Kasumi-1 (cell line): ENCODE measurements around the gene RNU6-9.
A peak's percentile ranks its signal among the peaks of the same experiment; 100 is the strongest.
"Not testable (repeated sequence)": the region's sequence is repeated elsewhere in the genome, so short reads cannot be mapped to it uniquely, and the experiment has no call there.

ENCODE experiments used
- DNase-seq, 2 experiments: peaks; one replicate each; lab custom pipeline; 2025; lab: John Stamatoyannopoulos, UW

The RNU6-9 gene

DNA sequence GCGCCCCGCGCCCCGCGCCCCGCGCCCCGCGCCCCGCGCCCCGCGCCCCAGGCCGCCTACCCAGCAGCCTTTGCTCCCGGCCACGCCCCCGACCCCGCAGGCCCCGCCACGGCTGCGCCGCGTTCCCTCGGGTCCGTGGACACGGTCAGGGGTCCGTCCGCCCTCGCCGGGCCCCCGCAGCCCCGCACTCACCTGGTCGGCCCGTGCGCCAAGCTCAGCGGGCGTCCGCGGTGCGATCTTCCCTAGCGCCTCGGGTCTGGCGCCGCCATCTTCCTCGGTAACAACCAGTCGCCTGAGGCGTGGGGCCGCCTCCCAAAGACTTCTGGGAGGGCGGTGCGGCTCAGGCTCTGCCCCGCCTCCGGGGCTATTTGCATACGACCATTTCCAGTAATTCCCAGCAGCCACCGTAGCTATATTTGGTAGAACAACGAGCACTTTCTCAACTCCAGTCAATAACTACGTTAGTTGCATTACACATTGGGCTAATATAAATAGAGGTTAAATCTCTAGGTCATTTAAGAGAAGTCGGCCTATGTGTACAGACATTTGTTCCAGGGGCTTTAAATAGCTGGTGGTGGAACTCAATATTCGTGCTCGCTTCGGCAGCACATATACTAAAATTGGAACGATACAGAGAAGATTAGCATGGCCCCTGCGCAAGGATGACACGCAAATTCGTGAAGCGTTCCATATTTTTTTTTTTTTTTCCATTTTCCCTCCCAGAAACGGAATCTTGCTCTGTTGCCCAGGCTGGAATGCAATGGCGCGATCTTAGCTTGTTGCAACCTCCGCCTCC lies at the start of gene RNU6-9, which contains the start of gene MED16:
Gene RNU6-9 (plus strand): TSS at position 591 of the 796 bp plus-strand sequence.
Gene MED16 (minus strand): TSS at position 294 of the 796 bp plus-strand sequence. CDS start 2,056 bp downstream, outside the sequence.
- peak; percentile 86 to 90 for DNase-seq

DNA sequence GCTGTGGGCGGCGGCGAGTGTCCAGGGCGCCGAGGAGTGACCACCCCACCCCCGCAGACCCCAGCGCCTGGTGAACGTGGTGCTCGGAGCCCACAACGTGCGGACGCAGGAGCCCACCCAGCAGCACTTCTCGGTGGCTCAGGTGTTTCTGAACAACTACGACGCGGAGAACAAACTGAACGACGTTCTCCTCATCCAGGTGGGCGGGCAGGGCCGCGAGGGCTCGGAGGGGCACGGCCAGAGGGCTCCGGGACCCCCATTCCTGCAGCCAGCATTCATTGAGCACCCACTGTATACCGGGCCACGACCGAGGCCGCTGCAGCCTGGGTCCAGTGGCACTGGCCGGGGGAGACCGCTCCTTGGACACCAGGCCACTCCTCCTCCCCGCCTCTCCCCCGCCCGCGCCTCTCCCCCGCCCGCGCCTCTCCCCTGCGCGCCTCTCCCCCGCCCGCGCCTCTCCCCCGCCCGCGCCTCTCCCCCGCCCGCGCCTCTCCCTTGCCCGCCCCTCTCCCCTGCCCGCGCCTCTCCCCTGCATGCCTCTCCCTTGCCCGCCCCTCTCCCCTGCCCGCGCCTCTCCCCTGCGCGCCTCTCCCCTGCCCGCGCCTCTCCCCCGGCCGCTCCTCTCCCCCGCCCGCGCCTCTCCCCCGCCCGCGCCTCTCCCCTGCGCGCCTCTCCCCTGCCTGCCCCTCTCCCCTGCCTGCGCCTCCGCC lies 49.3 kb upstream of the RNU6-9 start:
- DNase-seq: no peak

DNA sequence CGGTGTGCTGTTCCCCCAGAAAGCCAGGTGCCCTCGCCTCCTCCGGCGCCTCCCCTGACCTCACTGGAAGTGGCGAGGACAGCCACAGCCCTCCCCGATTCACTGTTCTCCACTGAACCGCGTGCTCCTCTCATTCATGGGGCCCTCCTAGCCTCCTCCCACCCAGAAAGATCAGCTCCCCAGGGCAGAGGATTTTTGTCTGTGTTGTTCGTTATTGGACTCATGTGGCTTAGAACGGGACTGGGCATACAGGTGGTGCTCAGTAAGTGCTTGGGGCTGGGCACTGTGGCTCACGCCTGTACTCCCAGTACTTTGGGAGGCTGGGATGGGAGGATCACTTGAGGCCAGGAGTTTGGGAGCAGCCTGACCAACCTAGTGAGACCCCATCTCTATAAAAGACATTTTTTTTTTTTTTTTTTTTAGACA lies 48.7 kb upstream of the RNU6-9 start:
- peak in 1 of 2 experiments; percentile 31 for DNase-seq

DNA sequence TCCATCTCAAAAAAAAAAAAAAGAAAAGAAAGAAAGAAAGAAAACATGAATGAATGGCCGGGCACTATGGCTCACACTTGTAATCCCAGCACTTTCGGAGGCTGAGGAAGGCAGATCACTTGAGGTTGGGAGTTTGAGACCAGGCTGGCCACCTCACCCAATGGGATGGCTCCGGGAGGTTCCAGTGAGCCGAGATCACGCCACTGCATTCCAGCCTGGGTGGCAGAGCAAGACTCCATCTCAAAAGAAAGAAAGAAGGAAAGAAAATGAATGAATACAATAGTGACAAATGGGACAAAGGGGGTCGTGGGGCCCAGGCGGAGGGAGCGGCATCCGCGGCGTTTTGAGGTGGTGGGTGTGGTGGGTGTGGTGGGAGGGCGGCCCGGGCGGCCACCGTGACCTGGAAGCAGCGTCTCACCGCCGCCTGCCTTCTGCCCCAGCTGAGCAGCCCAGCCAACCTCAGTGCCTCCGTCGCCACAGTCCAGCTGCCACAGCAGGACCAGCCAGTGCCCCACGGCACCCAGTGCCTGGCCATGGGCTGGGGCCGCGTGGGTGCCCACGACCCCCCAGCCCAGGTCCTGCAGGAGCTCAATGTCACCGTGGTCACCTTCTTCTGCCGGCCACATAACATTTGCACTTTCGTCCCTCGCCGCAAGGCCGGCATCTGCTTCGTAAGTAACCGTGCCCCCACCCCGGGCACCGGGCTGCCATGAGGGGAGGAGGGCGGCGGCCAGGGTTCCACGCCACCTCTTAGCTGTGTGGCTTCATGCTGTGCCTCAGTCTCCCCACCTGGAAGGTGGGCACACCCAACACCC lies 47.4 kb upstream of the RNU6-9 start:
- DNase-seq: no peak

DNA sequence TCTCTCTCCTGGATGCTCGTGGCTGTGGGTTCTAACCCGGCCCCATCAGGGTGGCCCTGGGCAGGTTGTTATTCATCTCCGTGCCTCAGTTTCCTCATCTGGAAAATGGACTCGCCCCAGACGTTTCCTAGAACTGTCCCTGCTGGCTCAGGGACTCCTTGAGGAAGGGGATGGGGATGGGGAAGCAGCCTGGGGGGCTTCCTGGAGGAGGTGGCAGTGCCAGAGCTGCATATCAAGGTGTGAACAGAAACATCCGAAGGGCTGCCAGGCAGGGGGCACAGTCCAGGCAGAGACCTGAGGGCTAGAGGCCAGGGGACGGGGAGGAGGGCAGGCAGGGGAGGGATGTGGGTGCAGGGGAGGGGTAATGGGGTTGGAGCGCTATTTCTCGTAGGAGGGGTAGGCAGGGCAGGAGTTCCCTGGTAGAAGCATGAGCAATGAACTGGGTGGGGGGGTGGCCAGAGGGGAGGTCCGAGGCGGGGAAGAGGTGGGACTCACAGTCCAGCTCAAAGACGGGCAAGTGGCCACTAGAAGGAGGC lies 44.8 kb upstream of the RNU6-9 start:
- DNase-seq: peak; percentile 39 to 43

- DNase-seq: not testable (repeated sequence)
Measured at GRCh38 chr19:849195-849594, 44.1 kb upstream of the RNU6-9 start.

- DNase-seq: peak; percentile 67
Measured at GRCh38 chr19:850221-850978, 42.9 kb upstream of the RNU6-9 start.

- DNase-seq: no peak
Measured at GRCh38 chr19:850979-851335, 42.3 kb upstream of the RNU6-9 start.

- peak; percentile 22 to 26 for DNase-seq
Measured at GRCh38 chr19:852136-853013, 40.9 kb upstream of the RNU6-9 start, which contains the start of gene ELANE. ELANE (plus strand) TSS chr19:852303; CDS start chr19:852329, 26 bp downstream.

- no peak for DNase-seq
Measured at GRCh38 chr19:853014-853585, 40.2 kb upstream of the RNU6-9 start.

DNA sequence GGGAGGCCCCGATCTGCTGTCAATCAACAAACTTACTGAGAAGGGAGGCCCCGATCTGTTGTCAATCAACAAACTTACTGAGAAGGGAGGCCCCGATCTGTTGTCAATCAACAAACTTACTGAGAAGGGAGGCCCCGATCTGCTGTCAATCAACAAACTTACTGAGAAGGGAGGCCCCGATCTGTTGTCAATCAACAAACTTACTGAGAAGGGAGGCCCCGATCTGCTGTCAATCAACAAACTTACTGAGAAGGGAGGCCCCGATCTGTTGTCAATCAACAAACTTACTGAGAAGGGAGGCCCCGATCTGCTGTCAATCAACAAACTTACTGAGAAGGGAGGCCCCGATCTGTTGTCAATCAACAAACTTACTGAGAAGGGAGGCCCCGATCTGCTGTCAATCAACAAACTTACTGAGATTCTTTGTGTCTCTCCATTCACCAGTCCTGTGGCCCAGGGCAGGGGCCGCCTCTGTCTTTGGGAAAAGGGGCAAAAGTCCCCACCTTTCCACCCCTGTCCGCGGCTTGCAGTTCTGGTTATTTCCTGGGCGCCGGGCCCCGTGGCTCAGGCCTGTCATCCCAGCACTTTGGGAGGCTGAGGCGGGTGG lies 39.6 kb upstream of the RNU6-9 start:
- not testable (repeated sequence) for DNase-seq

- no peak for DNase-seq
Measured at GRCh38 chr19:854549-854948, 38.7 kb upstream of the RNU6-9 start.

DNA sequence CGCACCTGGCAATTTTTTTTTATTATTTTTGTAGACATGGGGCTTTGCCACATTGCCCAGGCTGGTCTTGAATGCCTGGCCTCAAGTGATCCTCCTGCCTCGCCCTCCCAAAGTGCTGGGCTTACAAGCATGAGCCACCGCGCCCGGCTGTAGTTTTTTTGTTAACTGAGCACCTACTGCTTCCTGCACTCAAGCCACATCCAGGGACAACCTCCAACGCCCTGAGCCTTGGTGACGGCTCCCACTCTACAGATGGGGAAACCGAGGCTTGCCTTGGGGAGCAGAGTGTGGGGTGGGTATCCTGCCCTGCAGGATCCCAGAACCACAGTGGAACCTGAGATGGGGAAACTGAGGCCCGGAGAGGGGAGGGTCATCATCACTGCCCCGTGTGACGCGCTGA lies 38.1 kb upstream of the RNU6-9 start:
- no peak for DNase-seq

- DNase-seq: no peak
Measured at GRCh38 chr19:855566-856120, 37.6 kb upstream of the RNU6-9 start.

GRCh38 chr19:858284-858683 lies 35.0 kb upstream of the RNU6-9 start:
- no peak for DNase-seq

GRCh38 chr19:858868-859843 lies 34.1 kb upstream of the RNU6-9 start, which contains the start of gene CFD:
CFD (plus strand) TSS chr19:859664; CDS start chr19:859690, 26 bp downstream.
- DNase-seq: peak; percentile 49 to 56

DNA sequence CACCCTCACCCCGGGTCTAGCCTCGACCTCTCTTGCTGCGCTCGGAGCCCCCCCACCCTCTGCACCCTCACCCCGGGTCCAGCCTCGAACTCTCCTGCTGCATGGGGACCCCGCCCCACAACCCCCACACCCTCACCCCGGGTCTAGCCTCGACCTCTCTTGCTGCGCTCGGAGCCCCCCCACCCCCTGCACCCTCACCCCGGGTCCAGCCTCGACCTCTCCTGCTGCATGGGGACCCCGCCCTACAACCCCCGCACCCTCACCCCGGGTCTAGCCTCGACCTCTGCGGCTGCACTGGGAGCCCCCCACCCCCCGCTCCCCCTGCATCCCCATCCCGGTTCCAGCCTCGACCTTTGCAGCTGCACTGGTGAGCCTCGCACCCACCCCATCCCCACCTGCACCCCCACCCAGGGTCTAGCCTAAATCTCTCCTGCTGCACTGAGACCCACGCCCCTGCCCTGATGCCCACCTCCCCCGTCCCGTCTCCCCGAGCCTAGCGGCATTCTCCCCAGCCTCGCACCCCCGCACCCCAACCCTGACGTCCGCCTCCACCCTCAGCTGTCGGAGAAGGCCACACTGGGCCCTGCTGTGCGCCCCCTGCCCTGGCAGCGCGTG lies 32.0 kb upstream of the RNU6-9 start:
- no peak for DNase-seq
